DND-41 (cell line): ENCODE measurements around the gene GOLPH3.
"Not testable (repeated sequence)": the region's sequence is repeated elsewhere in the genome, so short reads cannot be mapped to it uniquely, and the experiment has no call there.

Experiments used
- ATAC-seq: fragments of 200-7000 bp; cut with Tn5 transposase; 3 replicates; pipeline ENCODE4 v1.9.1; 2021; ENCODE audit warnings: low read depth; ENCODE audit not compliant: insufficient read depth
- DNase-seq: peaks from one replicate; pipeline ENCODE4 v3.0.0-alpha.2; 2020
- H2AFZ ChIP-seq: 2 replicates; pipeline ENCODE4 v1.6.0; 2012; ENCODE audit warnings: low read depth, low read length
- H3K27ac ChIP-seq: 2 replicates; pipeline ENCODE4 v1.5.1; 2012; ENCODE audit warnings: low read length, inconsistent platforms
- H3K27me3 ChIP-seq: fragments of 200-600 bp; sonication (generic); 2 replicates; pipeline ENCODE4 v1.6.0; 2012; ENCODE audit warnings: low read length, mild to moderate bottlenecking, inconsistent platforms; ENCODE audit not compliant: insufficient read depth, poor library complexity
- H3K36me3 ChIP-seq: 2 replicates; pipeline ENCODE4 v1.5.1; 2012; ENCODE audit warnings: low read length, inconsistent platforms; ENCODE audit not compliant: insufficient read depth
- H3K4me1 ChIP-seq: 2 replicates; pipeline ENCODE4 v1.5.1; 2012; ENCODE audit warnings: mild to moderate bottlenecking, low read length; ENCODE audit not compliant: insufficient read depth
- H3K4me2 ChIP-seq: 2 replicates; pipeline ENCODE4 v1.6.0; 2012; ENCODE audit warnings: mild to moderate bottlenecking, moderate library complexity, low read length, inconsistent platforms; ENCODE audit not compliant: insufficient read depth
- H3K4me3 ChIP-seq, 2 experiments: fragments of 200-600 bp in 1 of 2; shearing (Covaris generic) in 1 of 2; 2 replicates each; pipeline ENCODE4 v1.5.1; 2012 to 2016; ENCODE audit warnings: inconsistent platforms in 2 of 2, low read length in 2 of 2, mild to moderate bottlenecking in 2 of 2, low read depth in 1 of 2, moderate library complexity in 1 of 2
- H3K79me2 ChIP-seq: 2 replicates; pipeline ENCODE4 v1.6.0; 2012; ENCODE audit warnings: low read length, inconsistent platforms; ENCODE audit not compliant: insufficient read depth
- H3K9ac ChIP-seq: 2 replicates; pipeline ENCODE4 v1.6.0; 2012; ENCODE audit warnings: low read depth, mild to moderate bottlenecking, inconsistent platforms, low read length, moderate library complexity
- H3K9me3 ChIP-seq: 2 replicates; pipeline ENCODE4 v1.5.1; 2012; ENCODE audit warnings: low read length, moderate library complexity, mild to moderate bottlenecking, inconsistent platforms; ENCODE audit not compliant: insufficient read depth, severe bottlenecking
- H4K20me1 ChIP-seq: 2 replicates; pipeline ENCODE4 v1.6.0; 2012; ENCODE audit warnings: low read length; ENCODE audit not compliant: insufficient read depth
- CTCF ChIP-seq: IDR thresholded peaks from 2 replicates; pipeline ENCODE4 v1.5.1; 2012; ENCODE audit warnings: borderline replicate concordance, low read length, moderate library complexity, mild to moderate bottlenecking; ENCODE audit not compliant: poor library complexity, severe bottlenecking; ENCODE audit errors: extremely low read depth
- EZH2 ChIP-seq: IDR thresholded peaks from 3 replicates; pipeline ENCODE4 v1.6.1; 2012; ENCODE audit warnings: borderline replicate concordance, low read depth, mild to moderate bottlenecking, moderate library complexity, low read length, inconsistent platforms; ENCODE audit not compliant: severe bottlenecking

The GOLPH3 gene

GRCh38 chr5:32172923-32173266 lies 1.2 kb downstream of the GOLPH3 start:
- H3K27ac ChIP-seq, result peak overlapping the region; percentile 96
- H3K4me2 ChIP-seq, result peak overlapping the region; percentile 62
- TF ChIP-seq CTCF (no peak), EZH2 (no peak)
- H3K27me3 ChIP-seq, result no peaks in the 10 kb centered on the region
- ATAC-seq (no peak), DNase-seq (no peak)
- peak overlapping the region; percentile 81 to 90 for H3K4me3 ChIP-seq
- H4K20me1 ChIP-seq, result peaks cover 25% of the 10 kb centered on the region
- peak overlapping the region; percentile 97 for H2AFZ ChIP-seq
- H3K9me3 ChIP-seq, result no peaks in the 10 kb centered on the region
- H3K9ac ChIP-seq, result peak overlapping the region; percentile 94
- H3K4me1 ChIP-seq, result peaks cover 31% of the 10 kb centered on the region
- H3K36me3 ChIP-seq, result peaks cover 39% of the 10 kb centered on the region
- peaks cover 66% of the 10 kb centered on the region for H3K79me2 ChIP-seq

- Histone ChIP-seq H3K4me3 (peak overlapping the region; percentile 81 to 90), H2AFZ (peak overlapping the region; percentile 97)
- peak; percentile 39 for DNase-seq
Measured at GRCh38 chr5:32172186-32172911, 1.8 kb downstream of the GOLPH3 start.

GRCh38 chr5:32170303-32171151 lies 3.6 kb downstream of the GOLPH3 start:
- Histone ChIP-seq H3K9ac (0 out of 2 replicates have a peak overlapping the region, but pooled peaks have one; percentile 4), H3K36me3 (peaks cover 62% of the 10 kb centered on the region), H3K4me1 (peaks cover 31% of the 10 kb centered on the region), H3K27ac (no peak overlapping the region), H3K9me3 (no peaks in the 10 kb centered on the region), H3K4me2 (peak overlapping the region; percentile 62; the same call in 1 of the 2 replicates), H3K79me2 (peaks cover 90% of the 10 kb centered on the region), H4K20me1 (peaks cover 34% of the 10 kb centered on the region), H3K27me3 (no peaks in the 10 kb centered on the region), H3K4me3 (peak overlapping the region in 1 of 2 experiments; percentile 20; a peak in 1 of 4 replicates), H2AFZ (no peak overlapping the region)
- DNase-seq, result no peak
- no peak for ATAC-seq
- TF ChIP-seq CTCF, result no peak
- no peak for TF ChIP-seq EZH2

More at GRCh38 chr5:32172186-32172911, 1.8 kb downstream of the GOLPH3 start:
- peaks cover 44% of the 10 kb centered on the region for H3K36me3 ChIP-seq
- peak overlapping the region; percentile 96 for H3K27ac ChIP-seq
- peaks cover 72% of the 10 kb centered on the region for H3K79me2 ChIP-seq
- peaks cover 31% of the 10 kb centered on the region for H3K4me1 ChIP-seq
- H3K27me3 ChIP-seq, H3K9me3 ChIP-seq, ATAC-seq: not testable (repeated sequence)
- H3K4me2 ChIP-seq, result peak overlapping the region; percentile 62
- H4K20me1 ChIP-seq, result peaks cover 25% of the 10 kb centered on the region
- peak overlapping the region; percentile 94 for H3K9ac ChIP-seq
